ENCODE results near the gene RBM8A.

RBM8A gene

DNA sequence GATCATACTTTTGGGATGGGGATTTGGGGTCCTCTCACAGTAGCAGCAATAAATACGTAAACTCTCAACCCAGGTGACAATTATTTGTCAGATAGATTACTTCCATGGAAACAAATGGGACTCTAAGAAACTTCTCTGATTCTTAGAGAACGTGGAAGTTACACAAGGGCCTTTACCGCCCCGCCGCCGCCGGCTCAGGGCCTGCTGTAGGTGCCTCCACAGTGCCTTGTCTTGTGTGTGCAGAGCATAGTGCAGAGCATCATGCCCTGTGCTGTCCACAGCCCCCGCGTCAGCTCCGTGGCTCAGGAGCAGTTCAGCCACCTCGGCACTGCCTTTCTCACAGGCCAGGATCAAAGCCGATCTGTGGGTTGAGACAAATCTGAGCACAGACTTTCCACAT lies 52.6 kb downstream of the RBM8A start:
- TF ChIP-seq, protein P1, sequence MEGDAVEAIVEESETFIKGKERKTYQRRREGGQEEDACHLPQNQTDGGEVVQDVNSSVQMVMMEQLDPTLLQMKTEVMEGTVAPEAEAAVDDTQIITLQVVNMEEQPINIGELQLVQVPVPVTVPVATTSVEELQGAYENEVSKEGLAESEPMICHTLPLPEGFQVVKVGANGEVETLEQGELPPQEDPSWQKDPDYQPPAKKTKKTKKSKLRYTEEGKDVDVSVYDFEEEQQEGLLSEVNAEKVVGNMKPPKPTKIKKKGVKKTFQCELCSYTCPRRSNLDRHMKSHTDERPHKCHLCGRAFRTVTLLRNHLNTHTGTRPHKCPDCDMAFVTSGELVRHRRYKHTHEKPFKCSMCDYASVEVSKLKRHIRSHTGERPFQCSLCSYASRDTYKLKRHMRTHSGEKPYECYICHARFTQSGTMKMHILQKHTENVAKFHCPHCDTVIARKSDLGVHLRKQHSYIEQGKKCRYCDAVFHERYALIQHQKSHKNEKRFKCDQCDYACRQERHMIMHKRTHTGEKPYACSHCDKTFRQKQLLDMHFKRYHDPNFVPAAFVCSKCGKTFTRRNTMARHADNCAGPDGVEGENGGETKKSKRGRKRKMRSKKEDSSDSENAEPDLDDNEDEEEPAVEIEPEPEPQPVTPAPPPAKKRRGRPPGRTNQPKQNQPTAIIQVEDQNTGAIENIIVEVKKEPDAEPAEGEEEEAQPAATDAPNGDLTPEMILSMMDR (IDR thresholded peaks at IDR 0.05; ENCODE audit: low read depth, low read length): no peak
- no peak for DNase-seq (ENCODE audit: extremely low read depth, low read depth)

DNA sequence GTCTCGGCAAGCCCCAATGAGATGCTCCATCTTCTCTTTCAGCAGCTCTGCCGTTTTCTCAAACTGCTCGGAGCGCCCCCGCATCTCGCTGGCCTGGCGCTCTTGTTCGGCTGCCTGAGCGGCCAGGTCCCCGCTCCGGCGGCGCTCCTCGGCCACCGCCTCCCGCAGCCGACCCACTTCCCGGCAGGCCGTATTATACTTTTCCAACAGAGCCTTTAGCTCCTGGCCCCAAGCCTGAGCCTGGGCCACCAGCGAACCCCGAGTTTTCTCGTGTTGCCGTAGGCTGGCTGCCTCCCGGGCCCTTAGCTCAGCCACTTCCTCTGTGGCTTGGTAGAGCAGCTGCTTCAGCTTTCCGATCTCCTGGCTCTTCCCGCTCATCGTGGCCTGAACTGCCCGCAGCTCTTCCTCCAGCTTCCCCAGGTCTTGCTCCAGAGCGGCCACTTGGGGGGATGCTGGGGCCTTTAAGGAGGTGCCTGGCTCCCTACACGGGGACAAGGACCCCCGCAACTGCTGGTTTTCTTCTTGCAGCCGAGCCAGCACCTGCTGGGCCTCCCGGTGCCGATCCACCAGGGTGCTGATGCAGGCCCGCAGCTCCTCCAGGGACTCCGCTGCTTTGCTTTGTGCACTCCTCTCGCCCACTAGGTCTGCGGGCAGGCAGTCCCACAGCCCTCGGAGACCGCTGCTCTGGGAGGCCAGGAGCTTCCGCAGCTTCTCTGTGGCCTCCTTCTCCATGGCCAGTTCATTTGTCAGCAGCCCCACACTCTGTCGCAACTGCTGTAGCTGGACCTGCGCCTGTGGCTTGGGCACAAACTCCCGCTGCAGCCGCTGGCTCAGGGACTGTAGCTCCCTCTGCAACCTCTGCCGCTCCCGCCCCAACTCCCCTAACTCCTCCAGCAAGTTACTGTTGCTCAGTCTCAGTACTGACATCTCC lies 55.0 kb downstream of the RBM8A start:
- DNase-seq (ENCODE audit: extremely low read depth, low read depth): no peak
- TF ChIP-seq, protein P1 (IDR thresholded peaks at IDR 0.05; ENCODE audit: low read depth, low read length): no peak

Measured in AG09319 (cell line).